Mesothelial cell of epicardium (in vitro differentiated cells): ENCODE data around the gene DYNLT2. TPM values are rescaled to one million over a fixed set of nuclear protein-coding genes. Genes with fewer than 3 reads are reported as not detected.
A peak's percentile ranks its signal among the peaks of the same experiment; 100 is the strongest.

Experiments
- DNase-seq, 2 experiments: peaks; one replicate each; pipeline ENCODE4 v3.0.0; 2021; ENCODE audit warnings: low spot score in 2 of 2; ENCODE audit not compliant: unreplicated experiment in 2 of 2
- H3K27ac Mint-ChIP-seq: 2 replicates; pipeline ENCODE4 v1.8.0; 2021; ENCODE audit warnings: mixed read lengths
- H3K27me3 Mint-ChIP-seq: 2 replicates; pipeline ENCODE4 v1.8.0; 2021; ENCODE audit warnings: low read depth, mixed read lengths
- H3K36me3 Mint-ChIP-seq: 2 replicates; pipeline ENCODE4 v1.8.0; 2021; ENCODE audit warnings: mixed read lengths
- H3K4me1 Mint-ChIP-seq: 2 replicates; pipeline ENCODE4 v1.8.0; 2021; ENCODE audit warnings: mixed read lengths
- H3K4me3 Mint-ChIP-seq: 2 replicates; pipeline ENCODE4 v1.8.0; 2021; ENCODE audit warnings: mild to moderate bottlenecking, moderate library complexity, mixed read lengths
- H3K9me3 Mint-ChIP-seq: 2 replicates; pipeline ENCODE4 v1.8.0; 2021; ENCODE audit warnings: mixed read lengths
- CTCF ChIP-seq: fragments of 200-600 bp; sonication (generic); IDR thresholded peaks from one replicate; pipeline ENCODE4 v1.5.0; 2021; ENCODE audit warnings: antibody characterized with exemption; ENCODE audit not compliant: unreplicated experiment
- total RNA-seq: library from RNA; stranded (reverse); gene quantifications from 3 replicates; pipeline ENCODE4 v1.2.1, GENCODE V29; 2021

Gene DYNLT2
- total RNA-seq, 1 donor from 2014 or later: 2.7 TPM

GRCh38 chr6:169798764-169799473 is 47.5 kb upstream of the DYNLT2 start:
- TF ChIP-seq CTCF: no peak
- H3K4me1 Mint-ChIP-seq: peaks cover 13% of the 10 kb centered on the region
- H3K27me3 Mint-ChIP-seq: peaks cover 7% of the 10 kb centered on the region
- H3K27ac Mint-ChIP-seq: no peak overlapping the region
- H3K36me3 Mint-ChIP-seq: no peaks in the 10 kb centered on the region
- no peak overlapping the region for H3K4me3 Mint-ChIP-seq
- DNase-seq: peak in 1 of 2 experiments; percentile 16
- H3K9me3 Mint-ChIP-seq: peaks cover 5% of the 10 kb centered on the region

GRCh38 chr6:169795196-169795595 is 43.8 kb upstream of the DYNLT2 start:
- no peak overlapping the region for H3K27ac Mint-ChIP-seq
- H3K4me3 Mint-ChIP-seq: no peak overlapping the region

GRCh38 chr6:169794317-169795055 is 43.1 kb upstream of the DYNLT2 start:
- H3K27ac Mint-ChIP-seq: no peak overlapping the region
- no peak for TF ChIP-seq CTCF
- H3K36me3 Mint-ChIP-seq: no peaks in the 10 kb centered on the region
- H3K4me1 Mint-ChIP-seq: peaks cover 17% of the 10 kb centered on the region
- H3K9me3 Mint-ChIP-seq: peaks cover 5% of the 10 kb centered on the region
- peak in 1 of 2 experiments; percentile 28 for DNase-seq
- peaks cover 10% of the 10 kb centered on the region for H3K27me3 Mint-ChIP-seq
- no peak overlapping the region for H3K4me3 Mint-ChIP-seq

More at GRCh38 chr6:169795196-169795595, 43.8 kb upstream of the DYNLT2 start:
- Mint-ChIP-seq H3K36me3 (no peaks in the 10 kb centered on the region), H3K4me1 (peaks cover 14% of the 10 kb centered on the region), H3K27me3 (peaks cover 6% of the 10 kb centered on the region), H3K9me3 (peaks cover 5% of the 10 kb centered on the region)
- DNase-seq: no peak
- TF ChIP-seq CTCF: no peak

GRCh38 chr6:169793408-169793807 is 42.0 kb upstream of the DYNLT2 start:
- H3K36me3 Mint-ChIP-seq: no peaks in the 10 kb centered on the region
- DNase-seq: peak in 1 of 2 experiments; percentile 17
- peaks cover 5% of the 10 kb centered on the region for H3K9me3 Mint-ChIP-seq
- peaks cover 10% of the 10 kb centered on the region for H3K27me3 Mint-ChIP-seq
- no peak overlapping the region for H3K27ac Mint-ChIP-seq
- H3K4me1 Mint-ChIP-seq: peaks cover 17% of the 10 kb centered on the region
- no peak overlapping the region for H3K4me3 Mint-ChIP-seq
- TF ChIP-seq CTCF: no peak

GRCh38 chr6:169792306-169793015 is 41.1 kb upstream of the DYNLT2 start:
- no peak for DNase-seq
- peaks cover 10% of the 10 kb centered on the region for H3K27me3 Mint-ChIP-seq
- H3K4me3 Mint-ChIP-seq: no peak overlapping the region
- no peaks in the 10 kb centered on the region for H3K36me3 Mint-ChIP-seq
- peaks cover 5% of the 10 kb centered on the region for H3K9me3 Mint-ChIP-seq
- TF ChIP-seq CTCF: no peak
- peaks cover 15% of the 10 kb centered on the region for H3K4me1 Mint-ChIP-seq
- no peak overlapping the region for H3K27ac Mint-ChIP-seq
